Keratinocyte (primary cell): Measurements from ENCODE around the gene KDR.

Experiments used
- CTCF ChIP-seq, 3 experiments: IDR thresholded peaks in 1 of 3; conservative IDR thresholded peaks in 1 of 3; optimal IDR thresholded peaks in 1 of 3; 2 replicates in 2 of 3; 3 replicates in 1 of 3; pipeline versions ENCODE3 to v1.5.1; 2011; ENCODE audit warnings: low read length in 3 of 3, mild to moderate bottlenecking in 3 of 3, moderate library complexity in 2 of 3, control low read depth in 1 of 3, inconsistent platforms in 1 of 3; ENCODE audit not compliant: insufficient read depth in 2 of 3; ENCODE audit errors: extremely low read depth in 1 of 3
- EZH2 ChIP-seq: IDR thresholded peaks from one replicate; pipeline ENCODE4 v1.6.1; 2012; ENCODE audit warnings: inconsistent platforms, mild to moderate bottlenecking, low read length, moderate library complexity

DNA sequence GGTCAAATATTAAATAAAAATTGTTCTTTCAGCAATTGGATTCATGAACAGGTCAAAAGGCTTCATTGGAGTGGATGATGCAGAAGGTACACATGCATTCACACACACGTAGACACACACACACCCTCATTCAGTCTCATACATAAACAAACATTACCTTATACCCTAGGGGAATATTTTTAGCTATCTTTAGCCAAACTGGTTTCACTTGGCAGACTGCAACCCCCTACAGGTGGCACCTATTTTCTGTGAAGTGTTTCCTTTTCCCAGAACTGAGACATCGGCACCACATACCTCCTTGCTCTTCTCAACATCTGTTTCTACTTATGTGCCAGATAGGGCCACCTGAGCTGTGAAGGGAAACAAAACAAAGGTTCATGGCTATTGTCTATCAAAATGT is 18.5 kb upstream of the KDR start:
- TF ChIP-seq CTCF (optimal IDR thresholded peaks at IDR 0.05 in 1 of 3, IDR thresholded peaks at IDR 0.05 in 1 of 3, conservative IDR thresholded peaks at IDR 0.05 in 1 of 3; ENCODE audit: extremely low read depth in 1 of 3, insufficient read depth in 2 of 3, low read length in 3 of 3) (no peak), EZH2 (no peak)
